NCI-H1105 (cell line): Measurements from ENCODE around the gene WDFY3.

Experiments
- DNase-seq: peaks from one replicate; lab custom pipeline; 2025; lab: John Stamatoyannopoulos, UW

WDFY3 gene

DNA sequence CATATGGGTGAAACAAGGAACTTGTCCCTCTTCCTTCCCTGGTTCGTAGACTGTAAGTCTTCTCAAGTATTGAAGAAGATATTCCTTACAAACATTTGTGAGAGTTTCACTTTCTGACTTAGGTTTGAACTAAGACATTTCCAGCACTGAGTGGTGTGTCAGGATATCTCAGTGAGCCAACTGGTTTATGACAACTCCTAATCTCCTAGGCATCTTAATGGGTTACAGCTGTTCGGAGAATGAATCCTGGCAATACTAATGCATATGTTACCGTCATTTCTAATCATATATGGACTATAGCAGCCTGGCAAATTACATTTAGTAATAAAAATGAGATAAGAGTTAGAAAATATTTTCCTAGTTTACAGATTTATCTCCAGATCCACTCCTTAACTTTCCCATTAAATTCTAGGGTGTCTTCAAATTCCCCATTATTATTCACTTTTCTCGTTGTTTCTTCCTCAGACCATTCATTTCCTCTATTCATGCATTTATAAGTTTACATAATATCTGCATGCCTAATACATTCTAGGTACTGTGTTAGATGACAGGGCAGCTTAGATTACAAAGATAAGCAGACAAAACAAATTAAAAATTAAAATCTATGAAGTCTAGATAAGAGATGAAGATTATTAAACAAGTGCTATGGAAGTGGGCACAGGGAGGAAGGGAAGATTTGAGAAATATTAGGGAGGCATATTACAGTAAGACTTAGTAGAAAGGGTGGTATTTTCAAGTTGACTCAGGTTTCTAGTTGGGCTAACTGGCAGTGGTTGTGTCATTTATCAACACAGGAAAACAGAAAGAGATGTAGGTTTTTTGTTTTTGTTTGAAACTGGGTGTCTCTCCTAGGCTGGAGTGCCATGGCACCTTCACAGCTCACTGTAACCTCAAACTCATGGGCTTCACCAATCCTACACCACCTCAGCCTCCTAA is 173.9 kb downstream of the WDFY3 start:
- DNase-seq = no peak

DNA sequence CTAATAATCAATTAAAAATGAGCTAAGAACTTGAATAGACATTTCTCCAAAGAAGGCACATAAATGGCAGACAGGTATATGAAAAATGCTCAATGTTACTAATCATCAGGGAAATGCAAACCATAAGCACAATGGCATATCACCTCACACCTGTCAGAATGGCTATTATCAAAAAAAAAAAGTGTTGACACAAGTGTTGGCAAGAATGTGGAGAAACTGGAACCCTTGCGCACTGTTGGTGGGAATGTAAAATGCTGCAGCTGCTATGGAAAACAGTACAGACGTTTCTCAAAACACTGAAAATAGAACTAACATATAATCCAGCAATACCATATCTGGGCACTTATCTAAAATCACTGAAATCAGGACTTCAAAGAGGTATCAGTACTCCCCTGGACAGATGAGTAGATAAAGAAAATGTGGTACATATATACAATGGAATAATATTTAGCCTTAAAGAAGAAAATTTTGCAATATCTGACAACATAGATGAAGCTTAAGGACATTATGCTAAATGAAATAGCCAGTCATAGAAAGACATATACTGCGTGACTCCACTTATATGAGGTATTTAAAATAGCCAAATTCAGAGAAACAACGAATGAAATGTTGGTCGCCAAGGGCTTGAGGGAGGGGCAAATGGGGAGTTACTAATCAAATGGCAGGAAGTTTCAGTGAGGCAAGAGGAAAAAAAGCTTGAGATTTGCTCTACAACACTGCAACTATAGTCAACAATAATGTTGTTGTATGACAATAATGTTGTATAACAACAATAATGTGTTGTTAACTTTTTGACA is 175.5 kb downstream of the WDFY3 start:
- no peak for DNase-seq

DNA sequence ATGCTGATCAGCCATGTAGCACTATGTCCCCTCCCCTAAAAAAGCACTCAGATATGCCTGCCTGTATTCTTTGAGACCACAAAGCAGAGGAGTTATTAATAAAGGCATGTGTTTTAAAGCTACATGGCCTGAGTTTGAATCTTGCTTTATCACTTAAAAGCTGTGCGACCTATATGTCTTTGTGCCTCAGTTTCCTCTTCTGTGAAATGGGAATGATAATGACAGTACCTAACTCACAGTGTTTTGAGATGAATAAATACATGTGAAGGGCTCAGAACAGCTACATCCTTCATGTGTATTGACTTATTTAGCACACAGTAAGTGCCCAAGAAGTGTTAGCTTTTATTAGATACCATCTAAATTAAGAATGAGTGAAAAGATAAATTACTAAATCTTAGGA is 180.0 kb downstream of the WDFY3 start:
- DNase-seq = no peak

DNA sequence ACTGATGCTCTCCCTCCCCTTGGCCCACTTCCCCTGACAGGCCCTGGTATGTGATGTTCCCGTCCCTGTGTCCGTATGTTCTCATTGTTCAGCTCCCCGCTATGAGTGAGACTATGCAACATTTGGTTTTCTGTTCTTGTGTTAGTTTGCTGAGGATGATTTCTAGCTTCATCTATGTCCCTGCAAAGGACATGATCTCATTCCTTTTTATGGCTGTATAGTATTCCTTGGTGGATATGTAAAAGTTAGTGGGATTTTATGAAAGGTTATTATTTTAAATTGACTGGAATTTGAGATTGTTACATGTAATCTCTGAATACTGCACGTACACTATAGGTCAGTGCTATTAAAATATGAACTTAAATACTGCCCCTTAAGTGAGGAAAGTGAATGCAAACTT is 184.0 kb downstream of the WDFY3 start:
- no peak for DNase-seq

DNA sequence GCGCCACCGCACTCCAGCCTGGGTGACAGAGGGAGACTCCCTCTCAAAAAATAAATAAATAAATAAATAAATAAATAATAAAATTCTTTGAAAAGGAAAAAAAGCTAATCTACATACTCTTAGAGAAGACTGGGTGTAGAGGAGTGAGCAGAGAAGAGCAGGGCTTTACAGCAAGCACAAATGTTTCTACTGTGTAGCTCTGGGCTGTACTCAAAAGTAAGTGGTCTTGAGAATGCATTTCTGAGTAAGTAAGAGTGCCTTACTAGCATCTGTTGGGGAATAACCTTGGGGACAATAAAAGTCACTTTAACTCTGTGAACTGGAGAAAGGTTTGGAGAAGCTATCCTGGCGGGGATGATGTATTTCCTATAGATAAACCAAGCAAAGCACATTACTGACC is 185.8 kb downstream of the WDFY3 start:
- DNase-seq = no peak

DNA sequence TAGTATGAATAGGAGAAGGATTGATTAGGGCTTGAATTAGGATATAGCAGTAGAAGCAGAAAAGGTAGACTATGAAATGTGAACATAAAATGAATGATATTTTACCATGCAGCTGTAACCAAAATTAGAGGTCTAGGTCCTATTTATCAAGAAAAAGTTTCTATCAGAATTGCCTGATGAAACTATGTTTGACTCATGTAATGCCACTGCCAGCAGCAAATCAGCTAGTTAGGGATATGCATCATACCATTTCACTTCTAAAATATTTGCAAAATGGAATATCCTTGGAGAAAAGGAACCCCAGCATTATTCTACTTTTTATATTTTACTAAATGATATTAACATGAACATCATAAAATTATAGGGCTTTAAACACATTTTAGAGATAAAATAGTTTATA is 188.4 kb downstream of the WDFY3 start:
- DNase-seq = no peak

DNA sequence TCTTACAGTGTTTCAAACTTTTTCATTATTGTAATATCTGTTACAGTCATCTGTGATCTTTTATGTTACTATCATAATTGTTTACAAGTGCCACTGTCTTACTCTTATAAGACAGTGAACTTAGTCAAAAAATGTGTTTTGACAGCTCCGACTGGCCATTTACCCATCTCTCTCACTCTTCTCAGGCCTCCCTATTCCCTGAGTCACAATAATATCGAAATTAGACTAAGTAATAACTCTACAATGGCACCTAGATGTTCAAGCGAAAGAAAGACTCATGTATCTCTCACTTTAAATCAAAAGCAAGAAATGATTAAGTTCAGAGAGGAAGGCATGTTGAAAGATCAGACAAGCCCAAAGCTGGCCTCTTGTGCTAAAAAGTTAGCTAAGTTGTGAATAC is 199.3 kb downstream of the WDFY3 start:
- no peak for DNase-seq

DNA sequence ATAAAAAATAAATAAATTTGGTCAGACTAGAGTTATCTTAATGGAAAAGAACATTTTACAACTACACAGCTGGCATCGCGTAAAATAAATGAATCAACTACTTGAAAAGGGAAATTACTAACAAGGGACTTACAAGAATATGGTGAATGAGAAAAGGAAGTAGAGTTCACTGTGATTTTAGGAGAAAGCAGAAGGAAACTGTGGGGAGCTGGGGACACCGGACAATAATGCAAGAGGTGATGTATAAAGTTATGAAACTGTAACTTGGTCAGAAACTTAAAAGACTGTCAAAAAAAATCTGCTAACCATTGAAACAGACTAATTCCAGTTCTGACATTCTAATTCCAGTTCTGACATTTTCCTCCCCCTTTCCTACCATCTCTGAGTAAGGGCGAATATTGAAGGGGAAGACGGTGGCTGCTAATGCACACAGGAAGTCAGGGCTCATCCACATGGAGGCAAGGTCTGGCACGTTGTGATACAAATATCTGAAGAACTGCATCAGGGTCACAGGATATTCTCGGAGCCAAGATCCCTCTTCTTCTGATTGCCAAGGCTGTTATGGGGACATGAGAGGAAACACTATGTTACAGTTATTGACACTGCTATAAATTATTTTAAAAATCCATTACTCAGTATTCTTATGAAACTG is 213.0 kb downstream of the WDFY3 start:
- DNase-seq = no peak

DNA sequence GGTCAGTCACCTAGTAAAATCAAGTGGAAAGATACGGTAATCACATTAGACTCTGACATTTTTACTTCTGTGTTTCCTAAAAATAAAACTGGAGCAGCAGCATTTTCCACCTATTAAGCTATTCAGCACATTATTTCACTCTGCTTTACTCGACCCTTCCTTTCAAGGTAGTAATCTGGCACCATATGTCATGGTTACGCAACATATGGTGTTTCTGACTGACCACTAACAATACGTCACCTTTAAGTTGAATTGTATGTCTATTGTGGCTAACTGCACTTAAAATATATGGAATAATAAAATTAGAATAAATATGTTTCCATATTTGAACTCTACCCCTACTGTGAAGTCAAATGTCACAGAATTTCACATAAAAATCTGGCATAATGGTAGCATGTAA is 214.8 kb downstream of the WDFY3 start:
- DNase-seq = no peak

DNA sequence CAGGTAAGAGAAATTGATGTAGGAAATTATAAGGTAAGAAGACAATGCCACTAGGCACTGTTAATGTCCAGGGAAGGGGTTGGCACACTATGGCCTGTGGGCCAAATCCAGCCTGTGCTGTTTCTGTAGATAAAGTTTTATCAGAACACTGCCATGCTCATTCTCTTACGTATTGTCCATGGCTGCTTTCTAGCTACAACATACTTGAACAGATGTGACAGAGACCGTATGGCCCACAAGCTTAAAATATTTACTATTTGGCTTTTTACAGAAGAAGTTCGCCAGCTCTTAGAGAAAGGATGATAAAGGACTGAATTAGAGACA is 215.6 kb downstream of the WDFY3 start:
- DNase-seq = no peak

DNA sequence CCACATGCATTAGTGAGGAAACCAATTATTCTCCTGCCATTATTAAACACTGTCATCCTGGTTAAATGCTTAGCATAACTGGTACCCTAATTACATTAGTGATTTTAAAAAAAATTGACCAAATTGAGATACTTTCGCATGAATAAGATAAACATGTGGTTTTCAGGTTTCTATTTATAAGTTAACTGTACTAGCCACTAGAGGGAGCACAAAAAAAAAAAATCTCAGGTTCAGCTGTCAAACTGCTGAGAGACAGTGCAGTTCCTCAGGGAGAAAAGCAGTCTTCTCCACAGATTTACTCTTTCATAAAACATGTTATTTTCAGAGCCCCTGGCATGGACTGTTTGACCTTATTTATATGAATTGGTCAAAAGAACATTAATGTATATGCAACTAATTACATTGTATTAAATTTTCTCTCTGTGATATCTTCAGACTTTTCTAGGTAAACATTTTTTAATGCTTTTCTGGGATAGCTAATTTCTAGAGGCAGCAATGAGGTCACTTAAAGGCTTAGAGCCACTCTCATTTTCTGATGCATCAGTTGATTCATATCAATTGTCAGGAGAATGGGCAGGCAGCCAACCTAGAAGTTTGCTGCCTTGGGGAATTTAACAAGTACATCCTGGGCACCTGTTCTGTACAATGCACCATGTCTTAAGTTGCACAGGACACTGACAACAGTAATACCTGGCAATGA is 216.1 kb downstream of the WDFY3 start:
- DNase-seq = no peak

DNA sequence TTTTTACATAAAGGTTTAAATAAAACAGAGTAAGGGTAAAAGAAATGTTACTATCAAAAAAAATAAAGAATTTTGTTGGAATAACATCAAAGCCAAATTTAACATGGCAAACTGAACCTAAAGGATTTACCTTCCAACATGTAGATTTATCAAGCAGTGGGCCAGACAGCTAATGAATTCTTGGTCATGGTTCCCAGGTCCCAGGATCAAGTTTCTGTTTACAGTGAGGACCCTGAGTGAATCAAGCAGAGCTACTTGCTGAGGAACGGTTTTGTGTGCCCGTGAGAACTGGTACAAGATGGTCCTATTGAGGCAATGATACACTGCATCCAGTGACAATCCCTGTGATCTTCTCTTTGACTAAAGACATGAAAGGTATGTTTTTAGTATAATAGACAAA is 226.4 kb downstream of the WDFY3 start:
- DNase-seq = no peak

DNA sequence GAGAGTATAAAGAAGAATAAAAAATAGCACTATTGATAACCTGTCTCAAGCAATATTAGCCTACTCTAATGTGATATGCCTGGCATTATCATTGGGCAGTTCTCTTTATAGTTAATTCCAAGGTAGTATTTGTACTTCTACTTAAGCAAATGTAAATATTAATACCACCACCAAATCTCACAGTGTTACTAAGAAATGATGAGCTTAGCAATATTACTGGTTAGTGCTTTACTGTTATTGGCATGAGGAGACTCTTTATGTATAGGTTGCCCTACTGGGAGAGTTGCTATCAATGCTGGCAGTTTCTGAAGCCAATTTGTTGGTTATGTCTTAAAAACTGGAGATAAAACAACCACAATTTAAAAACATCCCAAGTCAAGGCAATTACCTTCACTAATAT is 227.9 kb downstream of the WDFY3 start:
- DNase-seq = no peak

DNA sequence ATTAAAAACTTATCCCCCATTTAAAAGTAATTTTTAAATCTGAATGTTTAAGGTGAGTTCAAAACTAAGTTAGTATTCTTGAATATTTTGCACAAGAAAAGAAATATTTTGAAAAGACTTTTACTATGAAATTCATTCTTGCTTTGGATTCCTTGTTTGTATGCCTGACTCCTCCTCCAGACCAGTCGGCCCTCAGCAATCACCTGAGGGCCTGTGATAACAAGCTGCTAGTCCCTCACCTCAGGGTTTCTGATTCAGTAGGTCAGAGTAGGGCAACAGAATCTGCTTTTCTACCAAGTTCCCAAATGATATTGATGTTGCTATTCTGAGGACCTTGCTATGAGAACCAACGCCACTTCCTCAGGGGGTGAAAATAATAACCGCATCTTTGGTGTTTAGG is 228.8 kb downstream of the WDFY3 start:
- no peak for DNase-seq

DNA sequence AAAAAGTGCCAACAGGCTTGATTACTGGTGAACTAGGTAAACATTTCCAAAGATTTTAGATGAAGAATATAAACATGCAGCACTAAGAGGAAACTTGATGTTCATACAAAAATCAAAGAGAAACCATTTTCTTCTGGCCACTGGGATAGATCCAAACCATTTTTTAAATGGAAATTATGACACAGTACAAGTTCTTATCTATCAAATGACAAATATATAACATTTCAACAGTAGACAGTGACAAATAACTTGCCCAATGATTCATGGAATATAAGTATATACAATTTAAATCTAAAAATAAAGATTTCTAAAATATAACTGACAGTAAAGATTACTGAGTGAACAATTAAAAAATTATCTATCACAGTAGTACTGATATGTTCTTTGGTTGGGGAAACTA is 232.5 kb downstream of the WDFY3 start:
- no peak for DNase-seq

DNA sequence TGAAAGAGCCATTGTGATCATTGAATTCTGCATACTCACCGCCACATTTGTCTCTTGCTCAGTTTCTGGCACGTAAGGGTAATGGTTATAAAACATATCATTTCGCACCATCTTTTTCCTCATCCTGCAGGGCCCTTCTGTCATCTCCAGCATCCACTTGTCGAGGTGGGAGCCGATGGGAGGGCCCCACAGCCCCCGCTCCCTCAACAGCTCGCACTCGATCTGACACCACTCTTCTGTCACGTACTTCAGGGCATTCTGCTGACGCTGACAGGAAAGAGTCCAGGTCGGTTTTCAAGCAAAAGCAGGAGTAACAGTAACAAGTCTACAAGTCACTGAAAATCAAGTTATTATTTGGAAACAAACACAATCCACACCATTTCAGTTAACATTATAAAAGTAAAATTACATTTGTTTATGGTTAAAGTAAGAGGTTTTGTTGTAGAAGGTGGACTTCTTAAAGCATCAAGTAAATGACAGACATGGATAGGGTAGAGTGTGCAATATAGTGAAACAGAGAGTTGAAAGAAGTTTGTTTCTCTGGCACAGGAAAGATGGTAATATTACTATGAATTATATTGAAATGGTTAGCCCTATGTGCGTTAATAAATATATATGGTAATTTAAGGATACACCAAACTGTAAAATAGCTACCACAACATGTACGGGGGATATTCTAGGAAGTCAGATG is 233.0 kb downstream of the WDFY3 start:
- DNase-seq = no peak

DNA sequence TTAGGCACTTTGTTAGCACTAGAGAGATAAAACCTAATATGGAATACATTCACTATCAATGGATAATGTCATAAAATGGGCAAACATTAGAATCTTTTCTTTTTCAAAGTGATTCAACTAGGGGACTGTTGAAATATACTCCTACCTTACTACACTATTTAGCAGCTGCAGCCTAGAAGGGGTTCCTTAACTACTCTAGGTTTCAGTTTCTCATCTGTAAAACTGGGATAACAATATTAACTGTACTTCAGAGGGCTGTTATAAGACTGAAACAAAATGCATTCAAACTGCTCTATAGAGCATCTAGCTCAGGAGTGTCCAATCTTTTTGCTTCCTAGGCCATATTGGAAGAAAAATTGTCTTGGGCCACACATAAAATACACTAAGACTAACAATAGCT is 236.1 kb downstream of the WDFY3 start:
- DNase-seq = no peak

DNA sequence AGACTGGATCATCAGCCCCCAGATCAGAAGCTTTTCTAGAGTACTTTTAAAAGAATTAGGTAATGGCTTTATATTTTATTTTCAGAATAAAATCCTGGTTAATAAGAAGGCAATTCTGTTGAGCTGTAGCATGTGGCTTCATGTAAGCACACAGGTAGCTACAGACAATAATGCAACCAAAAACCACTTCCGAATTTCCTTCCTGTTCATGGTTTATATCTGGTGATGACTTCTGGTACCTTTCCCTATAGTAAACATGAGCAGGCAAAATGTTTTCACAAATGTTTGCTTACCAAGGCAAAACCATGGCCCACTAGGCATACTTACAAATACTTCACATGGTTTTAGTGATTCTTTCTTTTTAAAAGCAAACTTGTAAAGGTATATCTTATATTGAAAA is 239.0 kb downstream of the WDFY3 start:
- no peak for DNase-seq

DNA sequence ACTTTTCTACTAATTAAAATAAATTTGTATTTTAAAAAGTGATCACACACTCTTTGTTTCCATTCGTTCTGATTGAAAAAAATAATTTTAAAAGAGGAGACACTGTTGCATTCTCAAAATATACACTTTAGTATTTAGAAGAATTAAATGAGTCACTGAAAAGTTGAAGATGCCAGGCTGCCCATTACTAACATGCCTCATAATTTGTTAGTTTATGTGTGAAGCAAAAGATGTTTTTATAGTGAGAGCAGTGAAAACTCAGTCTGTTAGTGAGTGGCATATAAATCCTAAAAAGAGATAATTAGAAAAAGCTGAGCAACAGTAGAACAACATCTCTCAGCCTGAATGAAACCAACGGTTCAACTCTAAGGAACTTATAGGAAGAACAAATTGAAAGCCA is 240.1 kb downstream of the WDFY3 start:
- DNase-seq = no peak

DNA sequence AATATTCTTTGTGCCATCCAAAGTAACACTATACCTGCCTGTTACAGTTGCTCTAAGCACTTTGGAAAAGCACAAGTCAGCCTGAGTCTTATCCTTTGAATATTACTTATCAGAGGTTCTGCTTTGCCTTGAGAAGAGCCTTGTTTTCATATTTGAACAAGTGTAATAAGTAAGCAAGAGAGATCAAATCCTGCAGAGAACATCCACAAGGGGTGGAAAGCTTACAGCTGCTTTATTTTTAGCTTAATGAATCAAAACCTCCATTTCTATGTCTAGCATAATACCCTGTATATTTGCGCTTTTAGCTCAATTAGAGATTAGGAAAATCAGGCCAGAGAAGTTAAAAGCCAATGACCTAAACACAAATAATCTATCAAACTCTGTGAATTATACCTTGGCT is 243.8 kb downstream of the WDFY3 start:
- no peak for DNase-seq

DNA sequence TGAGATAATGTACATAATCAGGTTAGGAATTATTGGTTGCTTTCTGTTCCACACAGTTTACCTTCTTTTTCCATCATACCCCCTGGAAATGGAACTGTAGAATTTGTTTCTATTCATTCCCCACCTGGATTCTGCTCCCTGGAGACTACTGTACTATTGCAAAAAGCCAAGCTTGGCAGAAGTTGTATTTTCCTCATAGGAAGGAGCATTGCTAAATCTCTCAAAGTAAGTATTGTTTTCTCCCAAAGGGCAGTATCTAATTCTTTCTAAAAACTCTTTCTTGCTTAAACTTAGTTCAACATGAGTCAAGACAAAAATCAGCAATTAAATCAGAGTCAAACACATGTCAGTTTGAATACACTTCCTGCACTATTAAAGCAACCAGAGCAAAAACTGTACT is 247.4 kb downstream of the WDFY3 start:
- DNase-seq = no peak

DNA sequence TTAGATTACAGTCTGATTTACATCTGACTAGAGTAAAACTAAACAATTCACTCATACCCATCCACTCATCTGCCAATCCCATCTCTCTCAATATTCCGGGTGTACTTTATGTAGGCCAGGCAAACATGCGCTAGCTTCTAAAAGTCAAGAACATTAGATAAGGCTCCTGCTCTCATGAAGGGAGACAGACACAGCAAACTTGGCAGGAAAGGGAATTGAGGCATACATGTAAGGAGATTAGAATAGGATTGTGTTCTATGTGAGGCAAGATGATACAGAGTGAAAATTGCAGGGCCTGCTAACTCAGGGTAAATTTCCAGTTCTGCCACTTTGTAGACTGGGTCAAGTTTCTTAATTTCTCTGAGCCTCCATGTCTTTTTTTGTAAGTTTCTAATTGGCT is 247.8 kb downstream of the WDFY3 start:
- DNase-seq = no peak
